ENCODE data around the gene PGBD1.

PGBD1 gene

GRCh38 chr6:28281288-28282064 is at the start of gene PGBD1:
Gene PGBD1, plus strand, starts transcription at chr6:28281572. Its CDS starts 2,242 bp downstream, at chr6:28283814.
- TF ChIP-seq CTCF (IDR thresholded peaks at IDR 0.05), result no peak

GRCh38 chr6:28232785-28233184 is 48.6 kb upstream of the PGBD1 start:
- TF ChIP-seq CTCF (IDR thresholded peaks at IDR 0.05), result no peak

- TF ChIP-seq CTCF (IDR thresholded peaks at IDR 0.05), result no peak
These were observed 45.4 kb upstream of the PGBD1 start for GRCh38 chr6:28235912-28236452.

- no peak for TF ChIP-seq CTCF (IDR thresholded peaks at IDR 0.05)
These were observed 41.7 kb upstream of the PGBD1 start for GRCh38 chr6:28239636-28240035.

GRCh38 chr6:28240471-28240870 is 40.9 kb upstream of the PGBD1 start:
- TF ChIP-seq CTCF (IDR thresholded peaks at IDR 0.05), result no peak

GRCh38 chr6:28243946-28244345 is 37.4 kb upstream of the PGBD1 start:
- TF ChIP-seq CTCF (IDR thresholded peaks at IDR 0.05), result no peak

GRCh38 chr6:28245206-28245941 is 36.0 kb upstream of the PGBD1 start:
- no peak for TF ChIP-seq CTCF (IDR thresholded peaks at IDR 0.05)
